ENCODE measurements around the gene LGR6.

Gene LGR6

GRCh38 chr1:202293569-202293968, 100.0 kb downstream of the LGR6 start:
- no peak for TF ChIP-seq CTCF (conservative IDR thresholded peaks at IDR 0.05; ENCODE audit: low read depth, low read length)
- DNase-seq (ENCODE audit: low read depth), result no peak
- H3K4me3 ChIP-seq (ENCODE audit: low read depth, low read length), result no peak overlapping the region

GRCh38 chr1:202302166-202302565, 108.6 kb downstream of the LGR6 start:
- H3K4me3 ChIP-seq (ENCODE audit: low read depth, low read length), result no peak overlapping the region
- TF ChIP-seq CTCF (conservative IDR thresholded peaks at IDR 0.05; ENCODE audit: low read depth, low read length), result no peak
- no peak for DNase-seq (ENCODE audit: low read depth)

GRCh38 chr1:202304375-202304774, 110.8 kb downstream of the LGR6 start:
- DNase-seq (ENCODE audit: low read depth), result no peak
- no peak overlapping the region for H3K4me3 ChIP-seq (ENCODE audit: low read depth, low read length)
- TF ChIP-seq CTCF (conservative IDR thresholded peaks at IDR 0.05; ENCODE audit: low read depth, low read length), result no peak

- TF ChIP-seq CTCF (conservative IDR thresholded peaks at IDR 0.05; ENCODE audit: low read depth, low read length), result no peak
- H3K4me3 ChIP-seq (ENCODE audit: low read depth, low read length), result no peak overlapping the region
- no peak for DNase-seq (ENCODE audit: low read depth)
Measured at GRCh38 chr1:202305168-202305567, 111.6 kb downstream of the LGR6 start.

GRCh38 chr1:202306535-202307345, 113.1 kb downstream of the LGR6 start:
- DNase-seq (ENCODE audit: low read depth), result no peak
- no peak overlapping the region for H3K4me3 ChIP-seq (ENCODE audit: low read depth, low read length)
- TF ChIP-seq CTCF (conservative IDR thresholded peaks at IDR 0.05; ENCODE audit: low read depth, low read length), result no peak

GRCh38 chr1:202310071-202310725, 116.6 kb downstream of the LGR6 start:
- no peak for TF ChIP-seq CTCF (conservative IDR thresholded peaks at IDR 0.05; ENCODE audit: low read depth, low read length)
- no peak for DNase-seq (ENCODE audit: low read depth)
- no peak overlapping the region for H3K4me3 ChIP-seq (ENCODE audit: low read depth, low read length)

Measured in choroid plexus epithelial cell (primary cell).